Measurements from ENCODE around the gene SPCS2.
"Not testable (repeated sequence)": the region's sequence is repeated elsewhere in the genome, so short reads cannot be mapped to it uniquely, and the experiment has no call there.

The SPCS2 gene

GRCh38 chr11:74950374-74950969 lies 1.4 kb downstream of the SPCS2 start:
- no peak for DNase-seq

- DNase-seq, result no peak
Observed at GRCh38 chr11:74951226-74951625, 2.2 kb downstream of the SPCS2 start.

GRCh38 chr11:74952752-74953151 lies 3.7 kb downstream of the SPCS2 start:
- no peak for DNase-seq

GRCh38 chr11:74953451-74953850 lies 4.4 kb downstream of the SPCS2 start:
- no peak for DNase-seq

- DNase-seq, result no peak
Observed at GRCh38 chr11:74954199-74954598, 5.1 kb downstream of the SPCS2 start.

GRCh38 chr11:74956397-74957015 lies 7.4 kb downstream of the SPCS2 start:
- DNase-seq, result no peak

GRCh38 chr11:74957937-74958629 lies 9.0 kb downstream of the SPCS2 start:
- DNase-seq, result no peak

- not testable (repeated sequence) for DNase-seq
Observed at GRCh38 chr11:74960128-74960527, 11.1 kb downstream of the SPCS2 start.

- no peak for DNase-seq
Observed at GRCh38 chr11:74966651-74967050, 17.6 kb downstream of the SPCS2 start.

GRCh38 chr11:74970852-74971395 lies 21.9 kb downstream of the SPCS2 start:
- DNase-seq, result no peak

GRCh38 chr11:74971424-74971823 lies 22.4 kb downstream of the SPCS2 start:
- no peak for DNase-seq

GRCh38 chr11:74978041-74978440 lies 29.0 kb downstream of the SPCS2 start:
- DNase-seq, result no peak

- DNase-seq, result no peak
Observed at GRCh38 chr11:74980634-74981033, 31.6 kb downstream of the SPCS2 start.

GRCh38 chr11:74981888-74982287 lies 32.8 kb downstream of the SPCS2 start:
- DNase-seq, result no peak

GRCh38 chr11:74984070-74984469 lies 35.0 kb downstream of the SPCS2 start:
- no peak for DNase-seq

- no peak for DNase-seq
Observed at GRCh38 chr11:74984730-74985129, 35.7 kb downstream of the SPCS2 start.

- peak; percentile 61 to 77 (median 66) for DNase-seq
Observed at GRCh38 chr11:74988541-74989259, 39.6 kb downstream of the SPCS2 start, which contains the start of gene NEU3. Gene NEU3 (plus strand): TSS chr11:74988933. CDS start chr11:74989061, 128 bp downstream.

GRCh38 chr11:74989260-74989638 lies 40.2 kb downstream of the SPCS2 start:
- no peak for DNase-seq

- DNase-seq, result not testable (repeated sequence)
Observed at GRCh38 chr11:74990150-74990549, 41.1 kb downstream of the SPCS2 start.

GRCh38 chr11:74990941-74991340 lies 41.9 kb downstream of the SPCS2 start:
- DNase-seq, result no peak

- DNase-seq, result no peak
Observed at GRCh38 chr11:74992852-74993251, 43.8 kb downstream of the SPCS2 start.

GRCh38 chr11:75000975-75001354 lies 51.9 kb downstream of the SPCS2 start:
- no peak for DNase-seq

GRCh38 chr11:75001686-75002085 lies 52.6 kb downstream of the SPCS2 start:
- no peak for DNase-seq

Measured in activated CD4-positive, CD25-positive, alpha-beta regulatory T cell (primary cell).